GM19397 (cell line): ENCODE measurements around the gene EEPD1.

Experiments
- ATAC-seq: cut with Tn5 transposase; IDR thresholded peaks from one replicate; pipeline ENCODE4 v1.9.1; 2021; ENCODE audit warnings: mild to moderate bottlenecking, moderate library complexity; ENCODE audit not compliant: unreplicated experiment

The EEPD1 gene

GRCh38 chr7:36278069-36278619, 125.1 kb downstream of the EEPD1 start:
- no peak for ATAC-seq

- ATAC-seq: no peak
These were observed 125.6 kb downstream of the EEPD1 start for GRCh38 chr7:36278620-36279172.

- ATAC-seq: peak; percentile 46
These were observed 126.3 kb downstream of the EEPD1 start for GRCh38 chr7:36279200-36279925.

GRCh38 chr7:36279926-36280315, 126.9 kb downstream of the EEPD1 start:
- no peak for ATAC-seq

- ATAC-seq: no peak
These were observed 128.1 kb downstream of the EEPD1 start for GRCh38 chr7:36280840-36281812.

- no peak for ATAC-seq
These were observed 129.1 kb downstream of the EEPD1 start for GRCh38 chr7:36281945-36282717.

- ATAC-seq: peak; percentile 6
These were observed 130.1 kb downstream of the EEPD1 start for GRCh38 chr7:36283181-36283580.

- peak; percentile 56 for ATAC-seq
These were observed 130.7 kb downstream of the EEPD1 start for GRCh38 chr7:36283711-36284130.

- ATAC-seq: no peak
These were observed 131.5 kb downstream of the EEPD1 start for GRCh38 chr7:36284456-36285090.

GRCh38 chr7:36285276-36285675, 132.2 kb downstream of the EEPD1 start:
- ATAC-seq: no peak

GRCh38 chr7:36286226-36286625, 133.2 kb downstream of the EEPD1 start:
- ATAC-seq: peak; percentile 32

GRCh38 chr7:36286688-36287087, 133.6 kb downstream of the EEPD1 start:
- ATAC-seq: no peak

- ATAC-seq: peak; percentile 24
These were observed 134.6 kb downstream of the EEPD1 start for GRCh38 chr7:36287371-36288241.

GRCh38 chr7:36288501-36288900, 135.4 kb downstream of the EEPD1 start:
- ATAC-seq: no peak

- ATAC-seq: no peak
These were observed 137.0 kb downstream of the EEPD1 start for GRCh38 chr7:36289833-36290661.

- peak; percentile 37 for ATAC-seq
These were observed 138.6 kb downstream of the EEPD1 start for GRCh38 chr7:36291387-36292316.

- no peak for ATAC-seq
These were observed 142.0 kb downstream of the EEPD1 start for GRCh38 chr7:36295090-36295489.
